Fibroblast of lung (primary cell): ENCODE measurements around the gene CSTB. TPM values are rescaled to one million over a fixed set of nuclear protein-coding genes. Genes with fewer than 3 reads are reported as not detected.

Experiments
- DNase-seq, 2 donors: peaks; one replicate each; pipeline versions ENCODE4 v3.0.0 to v3.0.0-alpha.2; 2010; ENCODE audit warnings: low read depth in 2 of 2
- H2AFZ ChIP-seq: 2 replicates; pipeline ENCODE4 v1.5.1; 2012; ENCODE audit warnings: low read length, control low read depth, inconsistent platforms
- H3K27ac ChIP-seq: 2 replicates; pipeline ENCODE4 v1.5.1; 2011; ENCODE audit warnings: low read length, control low read depth; ENCODE audit not compliant: insufficient read depth
- H3K27me3 ChIP-seq: 2 replicates; pipeline ENCODE4 v1.5.1; 2011; ENCODE audit warnings: mild to moderate bottlenecking, low read length; ENCODE audit not compliant: control insufficient read depth, insufficient read depth
- H3K36me3 ChIP-seq: 2 replicates; pipeline ENCODE4 v1.5.1; 2011; ENCODE audit warnings: low read length; ENCODE audit not compliant: control insufficient read depth, insufficient read depth
- H3K4me1 ChIP-seq: 2 replicates; pipeline ENCODE4 v1.5.1; 2011; ENCODE audit warnings: low read length; ENCODE audit not compliant: control insufficient read depth, insufficient read depth; ENCODE audit errors: extremely low read depth
- H3K4me2 ChIP-seq: 2 replicates; pipeline ENCODE4 v1.5.1; 2011; ENCODE audit warnings: low read length, control low read depth; ENCODE audit not compliant: insufficient read depth; ENCODE audit errors: extremely low read depth
- H3K4me3 ChIP-seq, 4 experiments: fragments of 200-600 bp in 1 of 4; sonication (generic) in 1 of 4; replicated peaks in 1 of 4; 2 replicates each; pipeline ENCODE4 v1.5.1; 2011 to 2016; ENCODE audit warnings: low read length in 4 of 4, low read depth in 3 of 4, mild to moderate bottlenecking in 3 of 4, control low read depth in 2 of 4, inconsistent platforms in 1 of 4, mixed read lengths in 1 of 4; ENCODE audit not compliant: insufficient read depth in 1 of 4; ENCODE audit errors: control extremely low read depth in 1 of 4
- H3K79me2 ChIP-seq: 2 replicates; pipeline ENCODE4 v1.5.1; 2012; ENCODE audit warnings: mild to moderate bottlenecking, low read length, inconsistent platforms; ENCODE audit not compliant: control insufficient read depth, insufficient read depth
- H3K9ac ChIP-seq: 2 replicates; pipeline ENCODE4 v1.5.1; 2011; ENCODE audit warnings: mild to moderate bottlenecking, low read length, control low read depth; ENCODE audit not compliant: insufficient read depth
- H3K9me3 ChIP-seq: 2 replicates; pipeline ENCODE4 v1.5.1; 2012; ENCODE audit warnings: low read depth, low read length; ENCODE audit not compliant: control insufficient read depth, insufficient read depth
- H4K20me1 ChIP-seq: 2 replicates; pipeline ENCODE4 v1.5.1; 2011; ENCODE audit warnings: low read length; ENCODE audit not compliant: control insufficient read depth, insufficient read depth; ENCODE audit errors: extremely low read depth
- CTCF ChIP-seq, 2 donors: IDR thresholded peaks in 1 of 2; conservative IDR thresholded peaks in 1 of 2; 1 replicate in 1 of 2; 2 replicates in 1 of 2; pipeline ENCODE4 v1.5.1; 2011 to 2012; ENCODE audit warnings: low read length in 2 of 2, control low read depth in 1 of 2, inconsistent platforms in 1 of 2, low read depth in 1 of 2, mild to moderate bottlenecking in 1 of 2
- EZH2 ChIP-seq: IDR thresholded peaks from 2 replicates; pipeline ENCODE4 v1.5.1; 2012; ENCODE audit warnings: low read length, control low read depth, mild to moderate bottlenecking; ENCODE audit errors: missing control alignments
- polyA plus RNA-seq, 2 donors: library from polyadenylated mRNA; depleted of rRNA in 1 of 2; stranded (reverse) in 1 of 2; unstranded in 1 of 2; fragments of >200 nt; gene quantifications; 2 replicates each; pipeline ENCODE4 v1.2.1, GENCODE V29; 2011 to 2012; ENCODE audit warnings: missing spikeins in 1 of 2
- total RNA-seq: library from RNA; depleted of rRNA; stranded (reverse); fragments of >200 nt; gene quantifications from 2 replicates; pipeline ENCODE4 v1.2.1, GENCODE V29; 2014

The CSTB gene
- total and polyA plus RNA-seq, 2 donors (not counting 1 experiment from before 2014, with no cell fraction given), result 24.8 to 72.5 TPM

- DNase-seq, result no peak
- Histone ChIP-seq H3K79me2 (no peaks in the 10 kb centered on the region), H3K27me3 (no peaks in the 10 kb centered on the region), H3K4me3 (no peak overlapping the region), H3K4me1 (no peaks in the 10 kb centered on the region), H4K20me1 (no peaks in the 10 kb centered on the region), H3K36me3 (peaks cover 16% of the 10 kb centered on the region), H3K27ac (no peak overlapping the region), H3K9me3 (no peaks in the 10 kb centered on the region), H3K4me2 (no peak overlapping the region), H2AFZ (no peak overlapping the region), H3K9ac (no peak overlapping the region)
- no peak for TF ChIP-seq CTCF (conservative IDR thresholded peaks at IDR 0.05 in 1 of 2, IDR thresholded peaks at IDR 0.05 in 1 of 2; ENCODE audit: low read depth in 1 of 2, low read length in 2 of 2)
- no peak for TF ChIP-seq EZH2
Observed at GRCh38 chr21:43743947-43744346, 32.2 kb downstream of the CSTB start.

GRCh38 chr21:43741423-43742096, 34.5 kb downstream of the CSTB start:
- H3K9ac ChIP-seq, result no peak overlapping the region
- no peaks in the 10 kb centered on the region for H4K20me1 ChIP-seq
- H3K27ac ChIP-seq, result no peak overlapping the region
- no peaks in the 10 kb centered on the region for H3K4me1 ChIP-seq
- DNase-seq, result no peak
- H3K9me3 ChIP-seq, result no peaks in the 10 kb centered on the region
- no peak overlapping the region for H2AFZ ChIP-seq
- H3K27me3 ChIP-seq, result no peaks in the 10 kb centered on the region
- TF ChIP-seq CTCF (conservative IDR thresholded peaks at IDR 0.05 in 1 of 2, IDR thresholded peaks at IDR 0.05 in 1 of 2; ENCODE audit: low read depth in 1 of 2, low read length in 2 of 2) (no peak), EZH2 (no peak)
- H3K4me3 ChIP-seq, result no peak overlapping the region
- peaks cover 2% of the 10 kb centered on the region for H3K79me2 ChIP-seq
- no peak overlapping the region for H3K4me2 ChIP-seq
- H3K36me3 ChIP-seq, result peaks cover 16% of the 10 kb centered on the region

DNA sequence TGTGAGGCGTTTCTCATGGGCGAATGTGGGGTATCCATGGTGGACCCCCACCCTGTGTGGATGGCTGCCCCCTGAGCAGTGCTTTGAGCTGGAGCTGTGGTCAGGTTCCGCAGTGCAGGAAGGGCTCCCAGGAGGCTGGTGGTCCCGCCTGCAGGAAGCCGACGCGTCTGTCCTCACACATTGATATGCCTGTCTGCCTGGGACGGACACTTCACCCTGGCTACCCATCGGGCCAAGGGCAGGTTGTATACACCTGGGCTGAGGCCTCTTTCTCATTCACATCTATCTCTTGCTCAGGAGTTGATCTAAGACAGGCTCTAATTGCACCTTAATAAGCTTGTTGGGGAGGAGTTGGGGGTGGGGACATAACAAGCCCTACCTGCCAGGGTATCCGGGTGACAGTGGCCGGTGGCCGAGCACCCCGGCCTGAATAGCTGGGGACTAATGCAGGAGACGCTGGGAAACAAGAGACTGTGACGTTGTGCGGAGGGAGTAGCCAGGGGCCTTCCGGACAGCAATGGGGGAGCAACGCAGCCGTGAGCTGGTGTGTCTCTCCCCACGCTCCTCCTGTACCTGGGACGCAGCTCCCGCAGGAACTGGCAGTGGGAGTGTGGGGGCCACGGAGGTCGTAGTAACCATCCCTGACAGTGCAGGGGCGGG, 35.5 kb downstream of the CSTB start:
- no peak overlapping the region for H3K27ac ChIP-seq
- no peaks in the 10 kb centered on the region for H4K20me1 ChIP-seq
- peak in 1 of 2 donors; percentile 68 for DNase-seq

More for the DNA sequence above, 35.5 kb downstream of the CSTB start:
- Histone ChIP-seq H3K4me2 (no peak overlapping the region), H3K4me1 (no peaks in the 10 kb centered on the region), H3K4me3 (no peak overlapping the region), H3K79me2 (peaks cover 4% of the 10 kb centered on the region), H3K36me3 (peaks cover 15% of the 10 kb centered on the region), H2AFZ (no peak overlapping the region), H3K9me3 (no peaks in the 10 kb centered on the region), H3K9ac (no peak overlapping the region), H3K27me3 (no peaks in the 10 kb centered on the region)
- no peak for TF ChIP-seq EZH2
- no peak for TF ChIP-seq CTCF (conservative IDR thresholded peaks at IDR 0.05 in 1 of 2, IDR thresholded peaks at IDR 0.05 in 1 of 2; ENCODE audit: low read depth in 1 of 2, low read length in 2 of 2)
